ENCODE data around the gene TULP1. TPM values are rescaled to one million over a fixed set of nuclear protein-coding genes. Genes with fewer than 3 reads are reported as not detected.
"Not testable (repeated sequence)": the region's sequence is repeated elsewhere in the genome, so short reads cannot be mapped to it uniquely, and the experiment has no call there.

The TULP1 gene
- polyA plus RNA-seq: under 1 TPM in 2 of 3 donors, not detected in 1; 0.13 to 0.22 TPM

- WGBS, 3 donors: 81 to 89% (median 85%) methylated on average over 10 of the region's 10 CpGs
- no peak within 1 kb of the TSS for H3K27ac ChIP-seq (ENCODE audit: low read depth, low read length)
Observed at GRCh38 chr6:35512740-35513139, at the start of gene TULP1. TSS of gene TULP1 (minus strand) at chr6:35512896. CDS start at chr6:35512858, 38 bp downstream.

DNA sequence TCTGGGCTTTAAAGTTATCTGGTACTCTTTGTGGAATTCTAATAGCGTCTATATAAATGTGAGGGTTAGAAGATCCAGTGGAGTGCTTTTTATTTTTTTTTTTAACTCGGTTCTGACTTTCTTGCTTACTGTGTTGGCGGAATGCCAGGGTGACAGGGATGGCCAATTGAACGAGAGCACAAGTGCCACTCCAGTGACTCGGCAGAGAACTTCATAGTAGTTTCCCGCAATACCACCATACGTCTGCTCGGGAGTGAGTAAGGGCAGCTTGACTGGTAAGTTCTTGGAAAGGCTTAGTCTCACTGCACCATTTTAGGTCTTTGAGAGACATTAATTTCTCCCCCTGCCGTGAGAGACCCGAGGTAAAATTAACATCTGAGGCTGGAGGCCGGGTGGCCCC lies 49.4 kb upstream of the TULP1 start:
- WGBS, 3 donors: 58 to 65% (median 63%) methylated on average over 11 of the region's 11 CpGs

GRCh38 chr6:35561113-35561512 lies 48.4 kb upstream of the TULP1 start:
- 73 to 90% (median 76%) methylated on average over 5 of the region's 5 CpGs for WGBS, 3 donors
- no peak overlapping the region for H3K27ac ChIP-seq (ENCODE audit: low read depth, low read length)

More for the DNA sequence above, 49.4 kb upstream of the TULP1 start:
- H3K27ac ChIP-seq (ENCODE audit: low read depth, low read length): no peak overlapping the region

DNA sequence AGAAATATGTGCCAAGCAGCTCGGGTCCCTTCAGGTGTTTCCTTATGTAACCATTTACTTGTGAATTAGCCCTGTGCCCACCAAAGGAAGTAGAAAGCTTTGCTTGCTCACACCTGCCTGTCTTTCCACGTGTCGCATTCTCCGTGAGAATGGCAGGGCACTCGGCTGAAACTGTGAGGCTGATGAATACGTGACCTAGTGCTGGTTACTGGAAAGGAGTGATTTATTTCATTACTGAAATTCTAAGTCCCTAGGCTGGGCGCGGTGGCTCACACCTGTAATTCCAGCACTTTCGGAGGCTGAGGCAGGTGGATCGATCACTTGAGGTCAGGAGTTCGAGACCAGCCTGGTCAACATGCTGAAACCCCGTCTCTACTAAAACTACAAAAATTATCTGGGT lies 45.9 kb upstream of the TULP1 start:
- no peak overlapping the region for H3K27ac ChIP-seq (ENCODE audit: low read depth, low read length)
- 74 to 87% (median 84%) methylated on average over 12 of the region's 12 CpGs for WGBS, 3 donors

- WGBS, 3 donors: 55 to 78% (median 57%) methylated on average over 6 of the region's 6 CpGs
- no peak overlapping the region for H3K27ac ChIP-seq (ENCODE audit: low read depth, low read length)
Observed at GRCh38 chr6:35557239-35557638, 44.5 kb upstream of the TULP1 start.

DNA sequence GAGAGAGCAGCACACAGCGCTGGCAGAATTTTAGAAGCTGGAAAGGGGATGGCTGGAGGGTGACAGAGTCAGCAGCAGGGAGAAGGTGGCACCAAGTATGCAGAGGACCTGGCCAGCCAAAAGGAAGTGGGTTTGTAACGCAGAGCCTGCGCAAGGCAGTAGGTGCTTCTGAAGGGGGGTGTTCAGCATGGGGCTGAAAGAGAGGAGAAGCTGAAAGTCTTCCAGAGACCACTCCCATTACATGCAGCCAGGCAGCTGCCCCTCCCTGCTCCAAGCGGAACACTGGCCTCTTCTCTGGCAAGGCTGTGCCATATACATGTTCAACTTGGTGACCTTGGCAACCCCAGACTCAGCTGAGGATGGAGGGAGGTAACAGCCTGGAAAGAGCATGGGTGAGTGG lies 42.1 kb upstream of the TULP1 start:
- WGBS, 3 donors: 83 to 91% (median 84%) methylated on average over 4 of the region's 4 CpGs

DNA sequence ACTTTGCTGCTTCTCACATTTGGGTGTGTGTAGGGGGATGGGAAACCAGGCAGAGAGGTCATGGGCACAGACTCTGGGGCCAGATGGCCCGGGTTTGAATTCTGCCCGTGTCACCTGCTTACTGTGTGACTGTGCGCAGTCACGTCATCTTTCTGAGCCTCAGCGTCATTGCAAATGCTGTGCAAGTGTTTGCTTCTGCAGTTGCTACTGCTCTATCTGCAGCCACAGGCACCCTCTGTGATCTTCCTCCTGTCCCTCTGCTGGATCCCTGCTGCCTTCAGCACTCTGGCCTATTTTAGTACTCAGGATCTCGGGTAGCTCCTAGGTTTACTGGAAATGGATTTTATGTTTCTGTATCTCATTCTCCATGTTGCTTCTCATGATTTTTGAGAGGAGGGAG lies 40.6 kb upstream of the TULP1 start:
- 80 to 88% (median 84%) methylated on average over 6 of the region's 6 CpGs for WGBS, 3 donors
- H3K27ac ChIP-seq (ENCODE audit: low read depth, low read length): no peak overlapping the region

More for the DNA sequence above, 42.1 kb upstream of the TULP1 start:
- no peak overlapping the region for H3K27ac ChIP-seq (ENCODE audit: low read depth, low read length)

- H3K27ac ChIP-seq (ENCODE audit: low read depth, low read length): no peak overlapping the region
- 61 to 71% (median 67%) methylated on average over 5 of the region's 5 CpGs for WGBS, 3 donors
Observed at GRCh38 chr6:35552285-35552917, 39.7 kb upstream of the TULP1 start.

GRCh38 chr6:35550437-35550836 lies 37.7 kb upstream of the TULP1 start:
- WGBS, 3 donors: 62 to 83% (median 79%) methylated on average over 1 of the region's 1 CpG
- no peak overlapping the region for H3K27ac ChIP-seq (ENCODE audit: low read depth, low read length)

DNA sequence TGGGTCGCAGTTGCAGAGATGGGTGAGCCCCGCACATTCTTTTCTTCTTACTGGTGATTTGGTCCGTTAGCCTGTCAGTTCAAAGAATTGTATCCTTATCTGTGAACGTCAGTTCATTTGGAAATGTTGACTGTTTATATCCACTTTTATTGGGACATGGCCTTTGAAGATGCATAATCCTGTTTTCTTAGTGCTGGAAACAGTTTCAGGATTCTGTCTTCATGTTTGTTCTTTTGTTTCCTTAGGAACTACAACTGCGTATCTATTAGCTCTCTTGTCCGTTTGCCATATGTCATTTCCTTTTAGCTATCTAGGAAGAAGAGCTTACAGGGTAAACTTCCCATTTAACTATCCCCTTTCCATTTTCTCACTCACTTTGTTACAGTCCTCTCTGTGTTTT lies 35.0 kb upstream of the TULP1 start:
- WGBS, 3 donors: 43 to 52% (median 45%) methylated on average over 6 of the region's 6 CpGs
- H3K27ac ChIP-seq (ENCODE audit: low read depth, low read length): no peak overlapping the region

- no peak overlapping the region for H3K27ac ChIP-seq (ENCODE audit: low read depth, low read length)
- 51 to 75% (median 68%) methylated on average over 10 to 13 of the region's 13 CpGs for WGBS, 3 donors
Observed at GRCh38 chr6:35544769-35545361, 32.2 kb upstream of the TULP1 start.

- no peak overlapping the region for H3K27ac ChIP-seq (ENCODE audit: low read depth, low read length)
- WGBS, 3 donors: 80 to 83% (median 80%) methylated on average over 16 of the region's 16 CpGs
Observed at GRCh38 chr6:35543459-35544193, 30.9 kb upstream of the TULP1 start.

- no peak overlapping the region for H3K27ac ChIP-seq (ENCODE audit: low read depth, low read length)
- WGBS, 3 donors: 85 to 95% (median 89%) methylated on average over 2 of the region's 2 CpGs
Observed at GRCh38 chr6:35541836-35542235, 29.1 kb upstream of the TULP1 start.

- no peak overlapping the region for H3K27ac ChIP-seq (ENCODE audit: low read depth, low read length)
- WGBS, 3 donors: 85 to 88% (median 88%) methylated on average over 3 of the region's 3 CpGs
Observed at GRCh38 chr6:35539223-35539622, 26.5 kb upstream of the TULP1 start.

DNA sequence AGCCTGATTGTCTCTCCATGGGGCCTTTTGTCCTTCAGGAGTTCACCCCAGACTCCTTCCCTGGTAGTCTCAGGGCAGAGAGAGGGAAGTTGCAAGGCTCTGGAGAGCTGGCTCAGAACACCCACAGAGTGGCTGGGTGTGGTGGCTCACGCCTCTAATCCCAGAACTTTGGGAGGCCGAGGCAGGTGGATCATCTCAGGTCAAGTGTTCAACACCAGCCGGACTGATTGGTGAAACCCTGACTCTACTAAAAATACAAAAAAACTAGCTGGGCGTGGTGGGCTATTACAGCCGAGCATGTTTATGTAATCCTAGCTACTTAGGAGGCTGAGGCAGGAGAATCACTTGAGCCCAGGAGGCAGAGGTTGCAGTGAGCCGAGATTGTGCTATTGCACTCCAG lies 23.2 kb upstream of the TULP1 start:
- WGBS, 3 donors: 84 to 90% (median 89%) methylated on average over 6 of the region's 6 CpGs

GRCh38 chr6:35534407-35535170 lies 21.9 kb upstream of the TULP1 start:
- no peak overlapping the region for H3K27ac ChIP-seq (ENCODE audit: low read depth, low read length)
- WGBS, 3 donors: 38 to 66% (median 47%) methylated on average over 10 to 11 of the region's 11 CpGs

More for the DNA sequence above, 23.2 kb upstream of the TULP1 start:
- not testable (repeated sequence) for H3K27ac ChIP-seq (ENCODE audit: low read depth, low read length)

DNA sequence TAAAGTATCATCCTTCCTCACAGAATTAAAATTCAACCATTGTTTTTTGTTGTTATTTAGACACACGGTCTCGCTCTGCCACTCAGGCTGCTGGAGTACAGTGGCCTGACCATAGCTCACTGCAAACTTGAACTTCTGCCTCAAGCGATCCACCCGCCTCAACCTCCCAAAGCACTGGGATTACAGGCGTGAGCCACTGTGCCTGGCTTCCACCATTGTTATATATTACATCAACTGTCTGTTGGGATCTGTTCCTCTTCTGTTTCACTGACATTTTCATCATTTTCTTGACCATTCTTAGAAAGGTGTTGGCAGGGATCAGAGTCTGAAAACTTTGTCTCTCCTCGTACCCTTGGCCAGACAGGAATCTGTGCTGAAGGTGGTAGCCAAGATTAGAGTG lies 21.3 kb upstream of the TULP1 start:
- H3K27ac ChIP-seq (ENCODE audit: low read depth, low read length): no peak overlapping the region
- 72 to 75% (median 74%) methylated on average over 6 of the region's 6 CpGs for WGBS, 3 donors

DNA sequence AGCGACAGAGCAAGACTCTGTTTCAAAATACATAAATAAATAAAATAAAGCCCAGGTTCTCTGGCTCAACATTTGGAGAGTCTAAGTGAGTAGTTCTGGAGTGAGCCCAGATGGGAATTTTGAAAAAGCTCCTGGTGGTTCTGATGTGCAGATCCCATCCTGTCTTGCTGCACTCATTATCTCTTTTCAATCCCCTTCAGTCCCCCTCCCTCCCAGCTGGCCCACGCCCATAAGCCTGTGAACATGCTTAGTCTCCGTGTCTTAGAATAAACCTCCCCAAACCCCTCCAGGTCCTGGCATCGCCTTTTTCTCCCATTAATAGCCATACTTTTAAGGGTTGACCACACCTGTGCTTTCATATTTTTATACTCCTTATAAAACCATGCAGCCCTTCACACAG lies 19.4 kb upstream of the TULP1 start:
- H3K27ac ChIP-seq (ENCODE audit: low read depth, low read length): no peak overlapping the region
- WGBS, 3 donors: 84 to 89% (median 85%) methylated on average over 4 of the region's 4 CpGs
